GM21390 (cell line): Measurements from ENCODE around the gene PLEKHM3.

Experiments used
- ATAC-seq: cut with Tn5 transposase; IDR thresholded peaks from one replicate; pipeline ENCODE4 v1.9.1; 2021; ENCODE audit not compliant: unreplicated experiment

The PLEKHM3 gene

GRCh38 chr2:207868855-207869596 lies 156.3 kb downstream of the PLEKHM3 start:
- no peak for ATAC-seq

GRCh38 chr2:207867905-207868304 lies 157.4 kb downstream of the PLEKHM3 start:
- no peak for ATAC-seq

- no peak for ATAC-seq
Measured at GRCh38 chr2:207867056-207867455, 158.3 kb downstream of the PLEKHM3 start.

GRCh38 chr2:207865210-207865609 lies 160.1 kb downstream of the PLEKHM3 start:
- ATAC-seq = no peak

- no peak for ATAC-seq
Measured at GRCh38 chr2:207863345-207863744, 162.0 kb downstream of the PLEKHM3 start.

DNA sequence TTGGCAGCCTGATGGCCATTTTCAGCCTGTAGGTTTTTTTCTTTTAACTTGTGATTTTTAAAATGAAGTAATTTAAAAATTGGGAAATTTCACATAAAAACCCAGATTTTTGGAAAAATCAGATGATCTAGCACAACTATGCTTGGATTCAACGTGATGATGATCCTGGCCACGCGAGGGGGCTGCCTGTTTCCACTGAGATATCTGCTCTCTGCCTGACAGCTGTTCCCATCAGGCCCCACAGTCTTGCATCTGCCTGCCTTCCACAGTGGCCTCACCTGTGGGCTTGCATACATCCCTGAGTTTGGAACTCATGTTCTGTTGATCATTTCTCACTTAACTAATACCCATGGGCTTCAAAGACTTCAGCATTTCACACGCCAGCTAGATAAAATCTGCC lies 163.5 kb downstream of the PLEKHM3 start:
- ATAC-seq = no peak

DNA sequence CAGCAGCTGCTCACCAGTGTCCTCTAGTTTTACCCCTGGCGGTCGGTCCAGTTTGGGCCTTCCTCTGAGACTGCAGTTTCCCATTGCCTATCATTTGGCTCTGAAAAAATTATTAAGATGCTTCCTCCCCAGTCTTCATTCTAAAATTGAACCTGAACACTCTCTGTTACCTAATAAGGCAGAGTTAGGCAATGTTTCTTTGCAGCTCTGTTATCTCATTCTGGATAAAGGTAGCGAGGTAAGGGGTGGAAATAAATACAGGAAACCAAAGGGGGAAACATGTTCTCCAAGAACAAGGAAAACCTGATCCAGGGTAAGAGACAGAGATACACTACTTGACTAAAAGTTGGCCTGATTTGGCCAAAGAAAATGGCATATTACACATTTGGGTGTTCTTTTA lies 164.6 kb downstream of the PLEKHM3 start:
- ATAC-seq = no peak

DNA sequence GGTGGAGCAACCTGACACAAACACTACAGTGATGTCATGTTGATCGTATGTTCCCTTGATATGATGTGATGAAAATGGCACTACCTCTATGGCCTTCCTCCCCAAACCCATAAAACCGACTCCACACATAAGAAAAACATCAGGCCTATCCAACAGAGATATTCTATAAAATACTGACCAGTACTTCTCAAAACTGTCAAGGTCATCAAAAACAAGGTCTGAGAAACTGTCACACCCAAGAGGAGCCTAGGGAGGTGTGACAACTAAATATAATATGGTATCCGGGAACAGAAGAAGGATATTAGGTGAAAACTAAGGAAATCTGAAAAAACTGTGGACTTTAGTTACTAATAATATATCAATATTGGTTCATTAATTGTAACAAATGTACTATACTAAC lies 169.7 kb downstream of the PLEKHM3 start:
- ATAC-seq = no peak

DNA sequence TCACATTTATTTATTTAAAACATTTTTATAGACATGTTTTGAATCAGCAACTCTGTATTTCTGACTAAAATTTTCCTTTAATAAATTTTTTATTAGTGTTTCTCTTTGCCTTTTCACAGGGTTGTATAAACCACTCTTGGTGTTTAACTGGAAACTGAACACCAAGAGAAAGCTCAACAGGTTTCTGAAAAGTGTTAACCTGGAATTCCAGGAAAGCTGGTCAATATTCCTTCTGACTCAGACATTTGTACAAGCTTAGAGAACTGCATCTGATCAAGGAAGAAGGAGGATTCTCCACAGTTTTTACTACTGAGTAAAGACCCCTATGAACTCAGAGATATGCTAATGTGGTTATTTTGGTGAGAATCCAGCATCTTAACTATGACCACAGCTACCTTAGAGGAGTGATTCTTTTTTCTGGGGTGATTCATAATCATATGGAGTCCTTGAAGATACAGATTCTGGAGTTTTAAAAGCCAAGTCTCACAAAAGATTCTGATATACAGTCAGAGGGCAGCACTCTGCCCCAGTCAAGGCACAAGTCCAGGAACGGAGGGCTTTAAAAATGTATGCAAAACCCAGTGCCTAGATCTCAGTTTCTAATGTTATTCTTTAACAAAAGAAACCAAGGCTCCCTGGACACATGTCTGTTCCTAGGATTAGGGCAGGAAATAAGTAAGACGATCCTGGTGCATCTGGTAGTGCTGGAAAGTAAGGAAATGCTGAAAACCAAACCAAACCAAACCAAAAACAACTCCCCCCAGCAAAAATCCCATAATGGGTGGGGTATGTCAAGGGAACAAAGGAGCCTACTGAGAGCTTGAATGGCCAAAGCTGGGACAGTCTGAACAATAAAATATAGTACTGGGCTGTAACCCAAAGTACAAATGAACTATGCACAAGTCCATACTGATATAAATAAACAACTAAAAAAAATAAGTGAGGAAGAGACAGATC lies 170.6 kb downstream of the PLEKHM3 start:
- ATAC-seq = no peak

- ATAC-seq = no peak
Measured at GRCh38 chr2:207852791-207853190, 172.5 kb downstream of the PLEKHM3 start.

DNA sequence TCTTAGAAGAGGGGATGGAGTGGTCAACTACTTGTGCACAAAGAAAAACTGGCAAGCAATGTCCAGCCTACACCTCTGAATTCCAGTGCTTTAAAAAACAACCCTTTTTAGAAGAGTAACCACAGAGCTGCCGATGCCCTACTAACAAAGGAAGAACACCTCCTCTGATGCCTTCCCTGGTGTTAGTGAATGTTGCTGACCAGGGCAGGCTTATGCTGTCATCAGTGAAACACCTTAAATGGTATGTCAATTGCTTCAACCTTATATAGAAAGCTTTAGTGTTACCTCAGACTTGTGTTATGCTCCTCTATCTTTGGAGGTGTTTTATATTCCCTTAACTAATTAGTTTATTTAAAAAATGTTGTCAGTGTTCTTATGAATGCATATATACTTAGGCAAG lies 175.9 kb downstream of the PLEKHM3 start:
- ATAC-seq = no peak

DNA sequence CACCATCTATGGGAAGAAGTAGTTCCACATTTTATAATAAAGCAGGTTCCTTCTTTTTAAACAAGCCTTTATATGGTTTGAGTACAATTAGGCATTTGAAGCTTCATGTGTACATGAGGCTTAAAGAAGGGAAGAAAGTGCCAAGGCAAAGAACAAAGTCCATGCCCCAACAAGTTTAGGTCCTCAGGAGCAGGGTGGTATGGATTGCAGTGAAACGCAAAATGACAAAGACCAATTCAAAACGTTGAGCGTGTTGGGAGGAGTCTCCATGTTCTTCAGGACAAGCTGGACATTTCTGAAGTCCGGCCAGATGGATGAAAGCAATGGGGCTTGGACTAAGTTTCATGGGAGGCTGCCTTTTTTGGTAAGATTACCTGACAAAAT lies 176.8 kb downstream of the PLEKHM3 start:
- ATAC-seq = no peak

DNA sequence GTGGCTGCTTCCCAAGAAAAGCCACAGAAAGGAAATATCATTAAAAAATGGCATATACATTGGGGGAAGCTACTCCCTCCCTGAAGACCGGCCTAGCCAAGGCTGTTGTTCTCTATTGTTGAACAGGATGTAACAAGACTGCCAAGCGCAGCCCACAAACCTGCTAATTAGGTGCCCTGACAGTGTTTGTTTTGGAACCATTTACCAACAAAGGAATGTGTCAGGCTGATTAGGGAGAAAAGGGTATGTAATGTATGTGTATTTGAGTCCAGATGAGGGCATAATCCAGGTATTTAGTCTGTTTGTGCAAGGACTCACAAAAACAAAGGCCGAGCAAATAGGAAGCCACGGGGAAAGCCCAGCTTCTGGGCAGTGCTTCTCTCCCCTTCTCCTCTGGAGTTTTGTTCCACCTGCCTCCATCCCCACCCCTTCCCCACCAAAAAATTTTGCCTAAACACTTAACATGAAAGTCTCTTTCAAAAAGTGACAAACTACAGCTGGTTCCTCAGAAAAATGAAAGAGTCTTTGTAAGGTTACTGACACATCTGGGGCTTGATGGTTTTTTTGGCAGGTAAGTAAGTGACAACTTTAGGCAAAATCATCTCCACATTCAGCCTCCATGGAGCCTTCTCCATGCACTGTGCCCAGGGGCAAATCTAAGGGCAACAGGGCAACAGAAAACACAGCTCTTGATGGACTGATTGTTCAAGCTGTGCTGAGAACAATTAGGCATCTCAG lies 177.4 kb downstream of the PLEKHM3 start:
- no peak for ATAC-seq

GRCh38 chr2:207847098-207847806 lies 178.1 kb downstream of the PLEKHM3 start:
- no peak for ATAC-seq

DNA sequence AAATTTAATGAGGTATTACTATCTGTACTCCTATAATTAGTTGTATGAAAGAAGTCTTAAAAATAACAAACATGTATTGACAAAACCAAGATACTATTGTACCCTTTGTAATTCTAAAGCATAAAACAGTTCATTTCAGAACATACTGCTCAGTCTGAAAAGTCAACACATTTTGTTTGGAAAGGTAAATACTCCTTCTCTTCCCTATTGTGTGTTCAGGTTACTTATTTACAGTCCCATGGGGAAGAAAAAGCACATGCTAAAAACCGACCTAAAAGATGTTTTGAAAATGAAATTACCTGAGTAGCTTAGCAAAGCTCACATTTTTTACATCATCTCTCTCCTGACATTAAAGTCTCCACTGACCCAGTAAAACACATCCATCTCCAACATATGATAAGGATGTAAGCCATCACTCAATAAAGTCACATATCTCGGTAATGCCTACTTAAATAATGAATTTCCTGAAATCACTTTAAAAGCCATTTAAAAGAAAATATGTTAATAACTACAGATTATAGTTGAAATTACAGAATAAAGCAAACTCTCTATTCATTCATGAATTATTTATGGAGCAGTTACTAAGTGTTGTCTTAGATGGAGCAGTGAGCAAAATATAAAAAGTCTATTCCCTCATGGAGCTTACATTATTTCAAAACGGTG lies 180.0 kb downstream of the PLEKHM3 start:
- no peak for ATAC-seq

DNA sequence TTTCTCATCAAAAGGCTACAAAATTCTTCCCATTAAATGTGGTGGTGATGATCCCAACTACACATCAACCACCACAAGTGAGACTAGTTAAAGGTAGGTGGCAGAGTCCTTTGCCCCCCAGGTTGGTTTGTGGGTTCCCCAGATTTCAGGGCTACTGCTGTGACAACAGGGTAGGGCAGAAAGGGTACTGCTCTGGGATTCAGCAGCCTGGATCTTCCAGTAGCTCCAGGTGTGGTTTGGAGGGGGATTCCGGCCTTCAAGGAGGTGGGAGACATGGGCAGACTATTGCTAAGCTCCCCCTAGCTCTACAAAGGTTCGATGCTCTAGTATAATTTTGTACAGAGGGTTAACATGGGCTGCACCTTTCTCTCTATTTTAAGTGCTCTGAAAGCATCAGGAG lies 180.7 kb downstream of the PLEKHM3 start:
- no peak for ATAC-seq

DNA sequence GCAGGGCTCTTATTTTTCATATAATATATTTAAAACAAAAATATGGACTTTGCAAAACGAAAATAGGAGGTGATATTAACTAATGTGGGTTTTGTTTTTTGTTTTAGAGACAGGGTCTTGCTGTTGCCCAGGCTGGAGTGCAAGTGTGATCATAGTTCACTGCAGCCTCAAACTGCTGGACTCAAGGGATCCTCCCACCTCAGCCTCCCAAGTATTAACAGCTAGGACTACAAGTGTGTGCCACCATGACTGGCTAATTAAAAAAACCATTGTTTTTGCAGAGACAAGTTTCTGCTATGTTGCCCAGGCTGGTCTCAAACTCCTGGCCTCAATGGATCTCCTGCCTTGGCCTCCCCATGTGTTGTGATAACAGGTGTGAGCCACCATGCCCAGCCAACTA lies 185.2 kb downstream of the PLEKHM3 start:
- ATAC-seq = no peak

GRCh38 chr2:207839575-207839974 lies 185.8 kb downstream of the PLEKHM3 start:
- ATAC-seq = no peak

GRCh38 chr2:207839028-207839427 lies 186.3 kb downstream of the PLEKHM3 start:
- ATAC-seq = no peak

DNA sequence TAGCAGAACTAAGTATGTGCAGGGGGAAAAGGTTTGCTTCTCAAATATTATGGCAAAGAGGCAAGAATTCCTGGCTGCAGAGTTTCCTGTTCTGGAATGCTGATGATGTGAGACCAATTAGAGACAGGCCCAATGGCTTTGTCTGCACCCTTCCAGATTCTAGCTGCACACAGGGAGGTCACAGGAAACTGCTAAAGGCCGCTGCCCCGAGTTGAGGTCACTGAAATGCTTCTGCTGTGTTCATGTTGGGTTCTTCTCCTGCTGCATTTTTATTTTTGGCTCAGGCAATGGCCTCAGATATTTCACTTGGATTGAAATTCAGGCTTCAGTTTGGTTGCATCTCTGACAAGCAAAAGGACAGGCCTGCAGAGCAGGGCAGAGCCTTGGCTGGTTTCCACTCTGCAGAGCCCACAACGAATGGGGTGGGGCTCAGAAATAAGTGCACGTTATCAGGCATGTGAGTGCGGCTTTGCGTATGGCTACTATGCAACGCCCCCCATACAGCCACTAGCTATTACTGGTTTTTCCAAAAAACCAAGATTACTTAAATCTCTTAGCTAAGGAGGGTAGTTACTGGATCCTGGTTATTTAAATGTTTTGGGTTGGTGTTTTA lies 188.7 kb downstream of the PLEKHM3 start:
- ATAC-seq = no peak
